Iris pigment epithelial cell (primary cell): ENCODE results near the gene PROSER3.
"Not testable (repeated sequence)": the region's sequence is repeated elsewhere in the genome, so short reads cannot be mapped to it uniquely, and the experiment has no call there.

Source experiments
- DNase-seq: peaks from one replicate; pipeline ENCODE4 v3.0.0-alpha.2; 2011; ENCODE audit warnings: low read depth

The PROSER3 gene

GRCh38 chr19:35792312-35792711 is 34.3 kb downstream of the PROSER3 start:
- DNase-seq = no peak

GRCh38 chr19:35792888-35793287 is 34.9 kb downstream of the PROSER3 start:
- DNase-seq = no peak

GRCh38 chr19:35793381-35794165 is 35.6 kb downstream of the PROSER3 start:
- DNase-seq = no peak

GRCh38 chr19:35795564-35795963 is 37.6 kb downstream of the PROSER3 start:
- not testable (repeated sequence) for DNase-seq

GRCh38 chr19:35796645-35797542 is 38.9 kb downstream of the PROSER3 start:
- no peak for DNase-seq

- DNase-seq = no peak
These were observed 39.7 kb downstream of the PROSER3 start for GRCh38 chr19:35797663-35798062.

- no peak for DNase-seq
These were observed 43.9 kb downstream of the PROSER3 start for GRCh38 chr19:35801828-35802227.

- DNase-seq = no peak
These were observed 47.6 kb downstream of the PROSER3 start for GRCh38 chr19:35805526-35806102.

- DNase-seq = no peak
These were observed 48.6 kb downstream of the PROSER3 start for GRCh38 chr19:35806597-35806996.

- no peak for DNase-seq
These were observed 49.7 kb downstream of the PROSER3 start for GRCh38 chr19:35807633-35808032.

- DNase-seq = no peak
These were observed 53.6 kb downstream of the PROSER3 start for GRCh38 chr19:35811317-35812219.

GRCh38 chr19:35812220-35813042 is 54.5 kb downstream of the PROSER3 start, which contains the start of gene PRODH2:
Gene PRODH2 (minus strand): TSS chr19:35812845. CDS start chr19:35812805, 40 bp downstream.
- no peak for DNase-seq

GRCh38 chr19:35813043-35813890 is 55.3 kb downstream of the PROSER3 start:
- no peak for DNase-seq

GRCh38 chr19:35816262-35816661 is 58.3 kb downstream of the PROSER3 start:
- no peak for DNase-seq

- no peak for DNase-seq
These were observed 58.9 kb downstream of the PROSER3 start for GRCh38 chr19:35816846-35817245.

- no peak for DNase-seq
These were observed 60.5 kb downstream of the PROSER3 start for GRCh38 chr19:35818445-35818844.
